Muscle of back (tissue), 11 donors: ENCODE results near the gene FAM222B. TPM values are rescaled to one million over a fixed set of nuclear protein-coding genes. Genes with fewer than 3 reads are reported as not detected.
"Not testable (repeated sequence)": the region's sequence is repeated elsewhere in the genome, so short reads cannot be mapped to it uniquely, and the experiment has no call there.

Experiments used
- DNase-seq, 3 donors: peaks; one replicate each; pipeline versions ENCODE4 v3.0.0 to v3.0.0-alpha.2; 2013
- polyA plus RNA-seq, 10 donors: library from polyadenylated mRNA; unstranded; fragments of 120-200 nt; gene quantifications; one replicate each; pipeline ENCODE4 v1.2.1, GENCODE V29; 2013; ENCODE audit not compliant: insufficient read length in 10 of 10

The FAM222B gene
- polyA plus RNA-seq, 10 donors: 11.2 to 14.1 (median 13.2) TPM

DNA sequence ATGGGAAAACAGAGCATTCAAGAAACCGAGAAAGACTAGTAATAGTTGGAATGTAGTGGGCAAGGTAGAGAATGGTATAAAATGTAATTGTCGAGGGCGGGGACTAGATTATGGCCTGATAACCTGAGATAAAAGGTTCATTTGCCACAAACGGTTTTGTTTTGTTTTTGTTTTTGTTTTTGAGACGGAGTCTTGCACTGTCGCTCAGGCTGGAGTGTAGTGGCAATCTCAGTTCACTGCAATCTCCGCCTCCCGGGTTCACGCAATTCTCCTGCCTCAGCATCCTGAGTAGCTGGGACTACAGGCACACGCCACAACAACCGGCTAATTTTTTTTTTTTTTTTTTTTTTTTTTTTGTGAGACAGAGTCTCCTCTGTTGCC, 112.7 kb downstream of the FAM222B start:
- DNase-seq: no peak

DNA sequence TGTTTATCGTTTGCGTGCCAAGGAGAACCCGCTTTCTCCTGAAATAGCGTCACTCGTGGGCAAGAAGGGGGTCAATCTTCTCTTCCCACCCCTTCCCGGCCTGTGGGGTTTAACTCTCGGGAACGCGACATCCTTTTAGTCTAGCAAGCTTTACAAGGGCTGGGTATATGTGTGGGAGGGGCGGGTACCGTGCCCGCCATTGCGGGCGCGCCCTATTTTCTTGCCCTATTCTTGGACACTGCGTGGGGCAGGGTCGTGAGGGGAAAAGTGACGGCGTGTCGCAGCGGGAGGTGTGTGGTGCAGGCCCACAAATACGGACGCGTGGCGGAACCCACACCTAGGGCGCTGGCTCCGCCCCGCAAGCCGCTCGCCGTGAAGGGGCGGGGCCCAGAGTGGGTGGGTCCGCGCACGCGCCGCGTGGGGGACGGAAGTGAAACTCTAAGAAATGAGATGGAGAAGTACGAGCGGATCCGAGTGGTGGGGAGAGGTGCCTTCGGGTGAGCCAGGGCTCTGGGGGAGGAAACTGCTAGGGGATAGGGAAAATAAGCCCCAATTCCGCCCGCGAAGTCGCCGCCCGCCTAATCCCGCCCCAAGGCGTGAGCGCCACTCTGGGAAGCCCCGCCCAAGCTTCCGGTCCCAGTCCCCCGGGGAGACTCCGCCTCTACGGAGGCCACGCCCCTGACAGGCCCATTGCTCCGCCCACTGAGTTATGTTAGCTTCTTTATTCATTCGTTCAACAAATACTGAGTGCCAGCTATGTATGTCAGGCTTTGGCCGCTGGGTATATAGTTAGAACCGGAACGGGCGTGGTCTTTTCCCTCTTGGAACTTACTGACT, 114.0 kb downstream of the FAM222B start, which contains the start of gene NEK8:
NEK8 (plus strand) TSS at position 425 of the 837 bp plus-strand sequence; CDS start at position 451, 26 bp downstream.
- DNase-seq: peak; percentile 91 to 97 (median 96)

DNA sequence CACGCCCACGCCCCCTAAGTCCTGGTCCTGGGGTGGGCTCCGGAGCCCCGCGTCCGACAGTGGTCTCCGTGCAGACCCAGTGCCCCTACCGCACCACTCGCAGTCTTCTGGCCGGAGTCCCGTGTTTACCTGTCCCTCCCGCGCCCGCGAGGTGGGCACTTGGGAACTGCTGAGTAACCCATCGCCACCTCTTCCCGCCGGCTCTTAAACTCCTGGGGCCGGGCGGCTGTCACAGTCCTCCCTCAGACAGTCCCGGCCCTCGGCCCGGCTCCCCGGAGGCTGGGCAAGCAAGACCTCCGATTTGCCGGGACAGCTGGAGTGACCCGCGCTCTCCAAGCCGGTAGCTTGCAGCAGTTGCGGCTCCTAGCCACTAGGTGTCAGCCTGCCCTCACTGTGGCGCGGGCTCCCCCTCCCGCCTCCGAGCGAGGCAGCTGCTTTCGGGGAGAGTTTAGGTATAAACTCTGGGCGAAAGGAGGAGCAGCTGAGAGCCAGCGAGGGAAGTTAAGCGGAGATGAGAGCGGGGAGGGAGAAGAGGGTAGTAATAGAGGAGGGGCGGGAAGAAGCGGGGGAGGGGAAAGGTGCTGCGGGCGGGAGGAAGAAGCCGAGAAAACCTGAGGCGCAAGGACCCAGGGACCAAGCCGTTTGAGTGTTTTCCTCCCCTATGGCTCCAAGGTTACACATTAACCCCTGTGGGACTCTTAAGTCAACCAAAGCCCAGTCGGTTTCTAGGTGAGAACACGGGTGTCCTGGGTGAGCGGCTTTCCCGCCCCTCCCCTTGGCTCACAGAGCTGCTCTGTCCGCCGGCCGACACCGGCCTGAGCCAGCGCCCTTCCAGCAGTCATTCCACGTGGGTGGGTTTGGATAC, 115.7 kb downstream of the FAM222B start:
- DNase-seq: peak; percentile 95 to 98 (median 95)

DNA sequence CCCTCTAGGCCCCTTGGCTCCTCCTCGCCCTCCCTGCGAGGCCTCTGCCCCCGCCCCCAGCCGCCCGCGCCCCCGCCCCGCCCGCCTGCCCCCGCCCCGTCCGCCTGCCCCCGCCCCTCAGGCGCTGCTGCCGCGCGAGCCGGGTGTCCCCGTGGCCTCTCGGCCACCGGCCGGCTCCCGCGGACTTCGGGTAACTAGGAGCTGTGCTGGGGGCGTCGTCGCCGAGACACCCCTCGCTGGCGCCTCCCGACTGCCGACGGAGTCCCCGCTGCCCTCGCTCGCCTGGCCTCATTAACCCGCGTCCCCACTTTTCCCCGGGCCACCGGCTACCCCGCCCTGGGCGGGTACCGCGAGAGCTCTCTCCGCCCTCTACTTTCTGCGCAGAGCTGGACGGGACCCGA, 116.4 kb downstream of the FAM222B start, which contains the start of gene TLCD1:
TLCD1 (minus strand) TSS at position 8 of the 401 bp plus-strand sequence. CDS start 136 bp downstream, outside the sequence.
- peak; percentile 51 to 92 (median 78) for DNase-seq

DNA sequence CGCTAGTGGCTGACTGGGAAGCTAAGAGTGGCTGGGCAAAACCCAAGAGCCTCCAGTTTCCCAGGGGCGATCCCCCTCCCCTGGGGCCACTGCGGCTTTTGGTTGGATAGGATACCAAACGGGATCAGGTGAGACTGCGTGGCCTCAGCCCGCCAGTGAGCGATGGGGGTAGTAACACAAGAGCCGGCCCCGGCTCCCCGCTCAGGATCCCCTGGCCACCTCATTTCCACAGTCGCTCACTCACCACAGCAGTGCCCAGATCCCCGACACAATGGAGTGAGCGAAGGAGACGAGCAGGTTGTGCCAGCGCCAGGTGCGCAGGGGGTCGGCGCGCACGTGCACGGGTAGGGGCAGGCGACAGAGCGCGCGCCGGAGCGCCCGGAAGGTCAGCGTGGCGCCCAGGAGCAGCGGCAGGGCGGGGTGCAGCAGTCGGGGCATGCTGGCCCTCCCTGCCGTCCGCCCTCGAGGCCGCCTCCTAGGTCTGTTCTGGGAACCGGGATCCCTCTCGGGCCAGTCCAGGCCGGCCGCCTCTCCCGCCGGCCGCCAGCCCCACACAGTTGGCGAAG, 116.8 kb downstream of the FAM222B start:
- DNase-seq: peak in 1 of 3 donors; percentile 83

DNA sequence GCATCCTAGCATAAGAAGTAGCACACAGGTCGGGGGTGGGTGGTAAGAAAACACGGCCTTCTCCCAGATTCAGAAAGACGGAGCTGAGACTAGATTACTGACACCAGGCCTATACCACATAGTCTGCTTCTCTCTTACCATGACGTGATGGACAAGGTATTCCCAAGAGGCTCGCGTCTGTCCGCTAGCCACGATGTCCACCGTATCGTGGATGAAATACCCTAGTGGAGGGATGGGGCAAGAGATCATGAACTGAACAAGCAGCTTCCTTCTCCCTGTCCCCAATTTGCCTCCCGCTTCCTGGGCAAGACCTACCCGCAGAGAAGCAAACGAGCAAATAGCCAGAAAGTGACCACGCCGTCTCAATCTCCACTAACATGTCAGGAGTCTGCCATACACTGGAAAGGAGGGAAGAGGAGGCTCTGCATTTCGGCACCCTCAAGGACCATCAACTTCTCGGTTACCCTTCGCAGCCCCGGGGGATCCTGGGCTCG, 117.4 kb downstream of the FAM222B start:
- DNase-seq: peak in 2 of 3 donors; percentile 32 to 64

DNA sequence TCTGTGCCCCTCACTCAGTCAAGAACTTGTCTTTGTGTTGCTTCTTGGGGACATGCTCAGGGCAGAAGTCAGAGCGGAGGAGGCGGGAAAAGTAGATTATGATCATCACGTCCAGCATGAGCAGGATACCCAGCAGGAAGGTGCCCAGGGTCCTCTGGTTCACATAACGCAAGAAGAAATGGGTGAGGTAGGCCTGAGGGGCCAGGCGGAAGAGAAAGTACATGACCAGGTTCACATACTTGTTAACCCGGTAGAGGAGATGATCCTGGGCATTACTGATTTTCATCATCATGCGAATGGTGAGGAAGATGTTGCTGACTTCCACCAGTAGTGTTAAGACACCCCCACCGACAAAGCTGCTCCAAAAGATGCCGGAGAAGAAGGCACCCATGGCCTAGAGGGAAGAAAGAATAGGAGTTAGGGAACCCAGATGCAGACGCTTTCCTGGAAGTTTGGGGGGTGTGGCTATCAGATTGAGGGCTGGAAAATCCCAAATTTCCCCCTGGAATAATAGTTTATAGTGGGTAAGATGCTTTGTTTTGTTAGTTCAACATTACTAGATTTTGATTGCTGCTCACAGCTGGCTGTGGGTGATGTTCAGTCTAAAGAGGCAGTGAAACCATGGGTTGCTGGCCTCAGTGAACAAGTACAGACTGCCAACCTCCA, 118.0 kb downstream of the FAM222B start:
- DNase-seq: no peak

DNA sequence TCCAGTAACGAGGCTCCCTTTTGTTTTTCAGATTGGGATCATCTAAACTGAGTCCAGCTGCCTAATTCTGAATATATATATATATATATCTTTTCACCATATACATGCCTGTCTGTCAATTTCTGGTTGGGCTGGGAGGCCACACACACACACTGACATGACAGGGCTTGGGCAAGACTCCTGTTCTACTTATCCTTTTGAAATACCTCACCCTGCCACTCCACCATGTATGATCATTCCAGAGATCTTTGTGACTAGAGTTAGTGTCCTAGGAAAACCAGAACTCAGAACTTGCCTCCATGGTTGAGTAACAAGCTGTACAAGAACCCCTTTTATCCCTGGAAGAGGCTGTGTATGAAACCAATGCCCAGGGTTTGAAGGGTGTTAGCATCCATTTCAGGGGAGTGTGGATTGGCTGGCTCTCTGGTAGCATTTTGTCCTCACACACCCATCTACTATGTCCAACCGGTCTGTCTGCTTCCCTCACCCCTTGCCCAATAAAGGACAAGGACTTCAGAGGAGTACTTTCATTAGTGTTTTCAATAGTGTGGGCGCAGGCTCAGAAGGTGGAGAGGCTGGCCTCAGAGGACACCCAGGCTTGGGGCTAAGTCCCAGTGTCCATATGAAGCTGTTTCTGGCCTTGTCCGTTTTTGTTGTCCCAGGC, 118.6 kb downstream of the FAM222B start:
- DNase-seq: not testable (repeated sequence)

DNA sequence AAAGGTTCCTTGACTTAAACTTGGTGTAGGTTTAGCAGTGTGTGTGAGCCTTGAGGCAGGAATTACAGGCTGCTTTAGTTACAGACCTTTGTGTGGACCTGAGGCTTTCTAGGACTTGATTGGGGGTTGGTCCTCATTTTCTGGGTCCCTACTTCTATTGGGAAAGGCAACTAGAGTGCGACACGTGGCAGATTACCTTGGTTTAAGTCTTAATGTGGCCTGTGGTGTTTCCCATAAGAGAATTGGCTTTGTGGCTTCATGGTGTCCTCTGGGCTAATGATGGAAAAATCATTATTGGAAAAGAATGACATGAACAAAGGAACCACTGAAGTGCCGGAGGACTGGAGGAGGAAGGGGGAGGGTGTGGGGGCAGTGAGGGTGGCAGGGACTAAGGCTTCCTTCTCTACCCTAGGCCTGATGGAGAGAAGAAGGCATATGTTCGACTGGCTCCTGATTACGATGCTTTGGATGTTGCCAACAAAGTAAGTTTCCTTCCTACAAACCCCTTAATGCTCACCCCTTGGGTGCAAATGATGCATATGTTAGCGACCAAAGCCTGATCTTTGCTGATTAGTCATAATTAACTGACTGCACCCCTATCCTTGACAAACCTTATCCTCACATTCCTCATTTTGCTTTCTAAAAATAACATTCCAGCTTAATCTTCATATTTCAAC, 119.3 kb downstream of the FAM222B start:
- no peak for DNase-seq

DNA sequence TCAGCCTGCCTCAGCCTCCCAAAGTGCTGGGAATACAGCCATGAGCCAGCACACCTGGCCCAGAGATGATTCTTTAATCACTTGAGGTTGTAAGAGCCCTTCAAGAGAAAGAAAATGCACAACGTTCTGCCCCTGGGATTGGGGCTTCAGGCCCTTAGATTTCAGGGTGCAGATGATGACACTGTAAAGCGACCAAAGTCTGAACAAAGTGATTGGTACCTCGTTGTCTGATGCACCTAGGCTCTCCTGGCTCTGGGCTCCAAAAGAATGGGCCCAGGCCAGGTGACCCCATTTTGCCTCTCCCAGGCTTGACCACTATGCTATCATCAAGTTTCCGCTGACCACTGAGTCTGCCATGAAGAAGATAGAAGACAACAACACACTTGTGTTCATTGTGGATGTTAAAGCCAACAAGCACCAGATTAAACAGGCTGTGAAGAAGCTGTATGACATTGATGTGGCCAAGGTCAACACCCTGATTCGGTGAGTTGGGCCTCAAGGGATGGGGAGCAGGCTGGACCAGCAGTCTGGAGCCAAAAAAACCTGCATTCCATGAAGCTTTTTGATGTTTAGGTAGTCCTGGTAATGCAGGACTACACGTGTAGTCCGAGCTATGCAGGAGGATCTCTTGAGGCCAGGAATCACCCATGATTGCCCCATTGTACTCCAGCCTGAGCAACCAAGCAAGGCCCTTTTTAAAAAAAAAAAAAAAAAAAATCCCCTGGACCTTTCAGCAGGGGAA, 120.0 kb downstream of the FAM222B start:
- no peak for DNase-seq

DNA sequence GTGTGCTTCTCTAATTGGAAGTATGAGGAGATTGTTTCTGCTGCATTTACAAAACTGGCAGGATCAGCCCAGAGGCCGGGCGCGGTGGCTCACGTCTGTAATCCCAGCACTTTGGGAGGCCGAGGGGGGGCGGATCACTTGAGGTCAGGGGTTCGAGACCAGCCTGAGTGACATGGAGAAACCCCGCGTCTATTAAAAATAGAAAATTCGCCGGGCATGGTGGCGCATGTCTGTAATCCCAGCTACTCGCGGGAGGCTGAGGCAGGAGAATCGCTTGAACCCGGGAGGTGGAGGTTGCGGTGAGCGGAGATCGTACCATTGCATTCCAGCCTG, 121.6 kb downstream of the FAM222B start:
- not testable (repeated sequence) for DNase-seq

DNA sequence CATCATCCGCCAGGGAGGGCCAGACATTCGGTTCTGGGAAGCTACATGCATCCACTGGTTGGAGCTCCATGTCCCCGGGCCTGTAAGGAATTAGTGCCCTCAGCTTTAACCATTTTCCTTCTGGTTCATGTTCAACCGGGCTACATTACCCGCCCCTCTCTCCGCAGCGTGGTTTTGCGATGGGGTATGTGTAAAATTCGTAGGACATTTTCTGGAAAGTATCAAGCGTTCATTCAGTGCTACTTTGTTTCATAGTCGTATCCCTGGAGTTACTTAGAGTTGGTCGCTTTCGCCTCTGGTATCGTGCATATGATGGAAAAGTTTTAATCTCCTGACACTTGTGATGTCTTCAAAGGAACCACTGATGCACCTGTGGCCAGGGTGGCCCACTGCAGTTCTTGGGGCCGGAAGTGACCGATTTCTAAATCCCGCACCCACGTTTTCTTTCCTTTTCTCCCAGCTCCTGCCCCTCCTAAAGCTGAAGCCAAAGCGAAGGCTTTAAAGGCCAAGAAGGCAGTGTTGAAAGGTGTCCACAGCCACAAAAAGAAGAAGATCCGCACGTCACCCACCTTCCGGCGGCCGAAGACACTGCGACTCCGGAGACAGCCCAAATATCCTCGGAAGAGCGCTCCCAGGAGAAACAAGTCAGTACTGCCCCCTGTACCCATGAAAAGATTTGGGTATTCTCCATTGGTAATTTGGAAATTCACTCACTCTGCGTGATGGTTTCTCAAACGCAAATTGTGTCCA, 122.2 kb downstream of the FAM222B start:
- no peak for DNase-seq

DNA sequence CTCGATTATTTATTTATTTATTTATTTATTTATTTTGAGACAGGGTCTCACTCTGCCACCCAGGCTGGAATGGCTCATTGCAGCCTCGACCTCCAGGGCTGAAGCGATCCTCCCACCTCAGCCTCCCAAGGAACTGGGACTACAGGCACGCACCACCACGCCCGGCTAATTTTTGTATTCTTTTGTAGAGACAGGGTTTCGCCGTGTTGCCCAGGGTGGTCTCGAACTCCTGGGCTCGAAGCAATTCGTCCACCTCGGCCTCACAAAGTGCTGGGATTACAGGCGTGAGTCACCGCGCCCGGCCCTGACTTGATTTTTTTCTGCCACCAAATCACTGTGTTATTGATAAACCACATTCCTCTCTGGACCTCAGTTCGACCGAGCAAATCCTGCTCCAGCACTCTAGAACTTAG, 123.6 kb downstream of the FAM222B start:
- DNase-seq: no peak

DNA sequence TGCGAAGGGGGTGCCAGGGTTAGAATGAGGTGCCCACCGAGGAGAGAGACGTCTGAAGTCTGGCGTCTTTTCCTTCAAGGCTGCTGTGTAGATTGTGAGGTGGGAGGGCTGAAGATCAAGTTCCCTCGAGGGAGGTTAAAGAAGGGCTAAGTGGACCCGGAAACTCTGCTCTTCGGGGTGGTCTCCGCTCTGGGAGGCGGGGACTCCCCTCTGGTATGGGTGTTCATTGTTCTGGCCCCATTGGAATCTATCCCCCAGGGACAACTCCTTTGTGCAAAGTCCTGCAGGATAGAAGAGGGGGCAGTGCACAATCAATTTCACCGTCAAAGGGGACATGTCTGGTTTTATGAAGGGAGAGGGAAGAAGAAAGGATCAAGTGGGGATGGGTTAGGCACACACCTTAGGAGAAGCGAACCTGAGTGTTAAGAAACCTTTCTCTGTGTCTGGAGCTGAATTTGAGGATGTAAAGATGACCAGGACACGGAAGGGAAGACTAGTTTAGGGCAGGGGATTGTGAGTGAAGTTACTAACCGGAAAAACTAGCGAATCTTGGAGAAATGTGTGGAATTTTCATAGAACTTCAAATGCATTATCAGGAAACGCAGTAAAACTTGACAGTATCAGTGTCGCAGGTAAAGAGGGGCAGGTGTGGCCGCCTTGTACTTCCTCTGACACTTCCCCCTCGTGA, 124.1 kb downstream of the FAM222B start:
- DNase-seq: peak in 2 of 3 donors; percentile 24 to 27

DNA sequence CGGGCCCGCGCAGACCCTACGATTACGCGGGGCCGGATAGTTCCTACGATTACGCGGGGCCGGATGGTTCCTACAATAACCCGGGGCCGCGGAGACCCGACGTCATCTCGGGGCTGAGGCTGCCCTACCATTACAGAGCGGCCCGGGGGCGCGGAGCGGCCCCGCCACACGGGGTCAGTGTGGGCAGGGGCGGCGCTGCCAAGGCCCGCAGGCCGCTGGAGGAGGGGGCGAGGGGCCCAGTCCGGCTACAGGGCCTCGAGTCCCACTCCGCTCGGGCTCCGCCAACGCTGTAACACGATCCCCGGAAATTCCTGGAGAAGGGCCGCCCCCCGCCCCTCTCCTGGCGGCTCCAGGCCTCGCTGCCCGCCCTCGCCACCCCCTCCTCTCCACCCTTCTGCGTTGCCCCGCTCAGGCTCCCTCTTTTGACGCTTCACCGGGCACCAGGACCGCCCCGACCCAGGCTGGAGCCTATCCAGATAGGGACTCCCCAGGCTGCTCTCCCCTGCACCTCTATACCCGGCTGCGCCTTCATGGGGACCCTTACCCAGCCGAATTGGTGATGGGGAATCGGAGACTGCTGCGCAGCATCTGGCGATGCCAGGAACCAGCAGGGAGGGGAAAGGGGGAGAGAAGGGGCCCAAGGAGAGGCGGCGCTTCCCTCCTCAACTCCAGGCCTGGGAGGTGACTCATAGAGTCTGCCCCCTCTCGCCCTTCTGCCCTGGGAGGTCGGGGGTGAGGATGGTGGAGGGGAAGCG, 124.8 kb downstream of the FAM222B start, which contains the start of gene RAB34:
RAB34 (minus strand) TSS at position 291 of the 755 bp plus-strand sequence. CDS start 602 bp downstream, outside the sequence.
- peak; percentile 89 to 95 (median 90) for DNase-seq

DNA sequence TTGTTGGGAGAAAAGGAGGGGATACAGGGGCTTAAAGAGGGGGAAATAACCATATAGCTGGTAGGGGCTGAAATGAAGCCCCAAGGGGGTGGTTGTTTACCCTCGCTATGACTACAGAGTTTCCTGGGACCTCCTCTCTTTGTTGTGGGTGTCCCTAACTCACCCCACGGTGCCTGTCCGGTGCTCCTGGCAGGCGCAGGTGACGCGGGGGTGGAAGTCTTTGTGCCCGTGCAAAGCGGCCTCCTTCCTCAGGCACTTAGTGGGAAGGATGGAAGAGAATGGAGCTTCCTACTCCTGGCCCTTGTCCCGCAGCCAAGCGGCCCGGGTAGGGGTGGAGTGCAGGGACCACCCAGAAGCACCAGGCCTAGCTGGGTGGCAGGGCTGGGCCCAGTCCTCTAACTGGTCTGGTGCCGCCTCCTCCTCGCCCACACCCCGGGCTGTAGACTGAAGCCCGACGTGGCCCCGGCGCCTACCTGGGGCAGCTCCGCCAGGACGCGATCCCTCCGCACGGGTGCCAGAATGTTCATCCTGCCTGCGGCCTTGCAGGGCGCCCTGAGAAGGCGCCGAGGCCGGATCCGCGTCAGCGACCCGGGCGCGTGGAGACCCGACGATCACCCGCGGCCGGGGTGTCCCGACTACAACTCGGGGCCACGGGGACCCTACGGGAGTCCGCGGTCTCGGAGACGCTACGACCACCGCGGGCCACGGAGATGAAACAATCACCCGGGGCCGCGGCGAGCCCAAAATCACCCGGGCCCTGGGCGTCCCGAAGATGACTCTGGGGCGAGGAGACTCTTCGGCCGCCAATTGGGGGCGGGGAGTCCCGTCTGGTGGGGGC, 125.6 kb downstream of the FAM222B start:
- peak; percentile 24 to 86 (median 53) for DNase-seq
